ENCODE results near the gene DDC.
"Not testable (repeated sequence)": the region's sequence is repeated elsewhere in the genome, so short reads cannot be mapped to it uniquely, and the experiment has no call there.

The DDC gene

DNA sequence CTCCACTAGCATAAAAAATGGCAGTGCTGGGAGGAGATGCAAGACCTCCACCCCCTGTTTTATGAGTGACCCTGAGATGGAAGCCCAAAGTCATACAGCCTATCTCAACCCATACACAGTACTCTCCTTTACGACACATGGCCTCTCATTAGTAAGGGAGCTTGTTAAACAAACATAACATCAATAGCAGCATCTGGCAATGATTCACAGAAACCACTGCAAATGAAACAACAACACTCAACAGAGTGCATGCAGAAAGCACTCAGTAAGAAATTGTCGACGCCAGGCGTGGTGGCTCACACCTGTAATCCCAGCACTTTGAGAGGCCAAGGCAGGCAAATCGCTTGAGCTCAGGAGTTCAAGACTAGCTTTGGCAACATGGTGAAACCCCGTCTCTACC is 87.6 kb downstream of the DDC start:
- no peak for DNase-seq

DNA sequence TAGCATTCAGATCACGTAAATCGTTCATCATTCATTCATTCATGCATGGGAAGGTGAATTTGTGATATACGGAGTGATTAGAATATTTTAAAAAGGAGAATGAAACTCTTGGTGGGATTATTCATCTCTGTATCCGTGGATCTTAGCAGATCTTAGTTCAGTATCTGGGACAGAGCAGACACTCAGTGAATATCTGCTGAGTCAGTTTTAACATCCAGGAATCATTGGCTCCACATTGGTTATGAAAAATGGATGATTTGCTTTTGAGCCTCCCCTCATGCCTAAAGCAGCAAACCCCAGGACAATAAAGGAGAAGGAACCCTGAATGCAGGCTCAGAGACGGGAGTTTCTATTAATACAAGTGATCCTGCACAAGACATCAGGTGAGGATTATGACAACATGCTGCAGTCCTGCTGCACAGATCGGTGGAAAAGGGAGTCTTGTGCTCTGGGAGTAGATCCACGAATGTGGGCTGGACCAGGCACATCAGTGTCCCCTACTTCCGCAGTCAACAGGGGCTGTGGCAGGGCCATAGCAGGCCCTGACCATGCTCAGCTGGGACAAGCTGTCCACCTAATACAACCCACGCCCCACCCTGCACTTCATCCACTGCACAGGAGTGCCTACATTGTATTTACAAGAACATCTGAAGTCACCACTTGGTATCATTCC is 88.1 kb downstream of the DDC start:
- no peak for DNase-seq

DNA sequence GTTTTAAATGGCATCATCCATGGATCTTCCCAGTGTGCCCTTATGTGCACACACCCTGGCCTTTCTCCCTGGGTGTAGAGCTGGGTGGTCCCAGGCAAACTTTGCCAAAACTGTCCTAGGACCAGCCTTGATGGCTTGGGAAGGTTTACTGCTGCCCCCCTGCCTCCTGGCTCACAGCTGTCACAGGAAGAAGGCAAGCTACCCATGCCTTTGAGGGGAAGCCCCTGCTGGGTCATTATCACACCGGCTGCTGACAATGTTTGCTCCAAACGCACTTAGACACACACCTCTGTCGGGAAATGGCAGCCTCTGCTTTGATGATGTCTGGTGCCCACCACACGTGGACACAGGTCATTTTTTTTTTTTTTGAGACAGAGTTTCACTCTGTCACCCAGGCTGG is 89.9 kb downstream of the DDC start:
- no peak for DNase-seq

DNA sequence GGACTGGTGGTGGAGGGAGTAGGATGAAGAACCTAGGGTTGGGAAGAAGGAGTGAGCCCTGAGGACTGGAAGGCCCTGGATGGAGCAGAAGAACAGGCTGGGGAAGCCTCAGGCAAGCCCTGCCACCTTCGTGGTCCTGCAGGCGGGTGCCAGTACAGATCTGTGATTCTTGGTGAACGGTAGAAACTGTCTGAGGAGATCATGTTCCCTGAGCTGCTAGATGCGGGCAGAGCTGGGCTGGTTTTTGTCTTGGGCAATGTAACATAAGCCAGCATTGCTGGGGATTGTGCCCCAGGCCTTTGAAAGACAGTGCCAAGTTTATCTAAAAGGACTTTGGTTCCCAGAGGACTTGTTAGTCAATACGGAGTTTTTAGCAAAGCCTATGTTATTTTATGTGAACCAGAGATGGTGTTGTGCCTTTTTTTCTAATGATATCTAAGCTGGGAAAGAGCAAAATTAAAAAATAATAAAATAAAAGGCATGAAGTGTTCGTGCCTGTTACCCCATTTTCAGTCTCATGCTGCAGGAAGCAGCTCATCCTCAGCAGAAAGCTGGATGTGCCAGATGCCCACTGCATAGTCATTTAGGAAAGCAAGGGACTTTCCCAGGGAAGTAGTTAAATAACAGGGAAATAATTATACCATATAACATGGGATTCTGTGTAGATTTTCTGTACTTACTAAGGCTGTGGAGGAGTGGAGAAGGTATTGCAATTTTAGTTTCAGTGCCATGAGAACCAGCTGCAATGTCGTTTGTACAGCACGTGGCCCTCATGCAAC is 90.6 kb downstream of the DDC start:
- no peak for DNase-seq

GRCh38 chr7:50473531-50473930 is 91.7 kb downstream of the DDC start:
- DNase-seq, result no peak

DNA sequence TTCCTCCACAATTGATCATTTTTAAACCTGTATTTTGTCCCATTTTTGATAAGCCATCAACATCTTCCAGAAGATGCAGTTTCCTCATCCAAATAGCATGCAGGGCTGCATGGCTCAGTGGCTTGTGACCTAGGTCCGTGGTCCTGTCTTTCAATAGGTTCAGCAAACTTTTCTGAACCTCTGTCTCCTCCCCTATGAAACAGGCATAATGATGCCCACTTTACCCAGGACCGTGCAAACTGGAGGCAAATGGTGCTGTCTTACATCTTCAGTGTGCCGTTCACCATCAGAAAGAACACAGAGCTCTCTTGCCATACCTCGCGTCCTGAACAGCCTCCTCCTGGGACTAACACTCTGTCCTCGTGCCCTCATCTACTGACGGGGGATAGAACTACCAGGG is 92.8 kb downstream of the DDC start:
- DNase-seq, result no peak

DNA sequence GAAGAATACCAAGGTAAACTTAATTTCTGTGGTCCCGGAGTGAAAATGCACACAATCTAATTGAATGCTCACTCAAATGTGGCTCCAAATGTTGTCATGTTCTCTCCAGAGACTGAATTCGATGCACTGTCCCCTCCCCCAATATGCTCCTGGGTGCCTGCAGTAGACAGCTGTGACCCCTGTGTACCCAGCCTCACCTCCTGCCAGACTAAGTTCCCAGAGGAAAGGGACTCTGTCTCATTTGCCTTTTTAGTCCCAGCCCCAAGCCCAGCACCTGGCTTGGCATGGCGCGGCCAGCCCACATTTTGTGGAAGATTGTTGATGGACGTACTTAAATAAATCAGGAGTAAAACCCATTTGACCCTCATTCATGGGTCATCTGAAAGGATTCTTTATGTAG is 93.2 kb downstream of the DDC start:
- DNase-seq, result no peak

DNA sequence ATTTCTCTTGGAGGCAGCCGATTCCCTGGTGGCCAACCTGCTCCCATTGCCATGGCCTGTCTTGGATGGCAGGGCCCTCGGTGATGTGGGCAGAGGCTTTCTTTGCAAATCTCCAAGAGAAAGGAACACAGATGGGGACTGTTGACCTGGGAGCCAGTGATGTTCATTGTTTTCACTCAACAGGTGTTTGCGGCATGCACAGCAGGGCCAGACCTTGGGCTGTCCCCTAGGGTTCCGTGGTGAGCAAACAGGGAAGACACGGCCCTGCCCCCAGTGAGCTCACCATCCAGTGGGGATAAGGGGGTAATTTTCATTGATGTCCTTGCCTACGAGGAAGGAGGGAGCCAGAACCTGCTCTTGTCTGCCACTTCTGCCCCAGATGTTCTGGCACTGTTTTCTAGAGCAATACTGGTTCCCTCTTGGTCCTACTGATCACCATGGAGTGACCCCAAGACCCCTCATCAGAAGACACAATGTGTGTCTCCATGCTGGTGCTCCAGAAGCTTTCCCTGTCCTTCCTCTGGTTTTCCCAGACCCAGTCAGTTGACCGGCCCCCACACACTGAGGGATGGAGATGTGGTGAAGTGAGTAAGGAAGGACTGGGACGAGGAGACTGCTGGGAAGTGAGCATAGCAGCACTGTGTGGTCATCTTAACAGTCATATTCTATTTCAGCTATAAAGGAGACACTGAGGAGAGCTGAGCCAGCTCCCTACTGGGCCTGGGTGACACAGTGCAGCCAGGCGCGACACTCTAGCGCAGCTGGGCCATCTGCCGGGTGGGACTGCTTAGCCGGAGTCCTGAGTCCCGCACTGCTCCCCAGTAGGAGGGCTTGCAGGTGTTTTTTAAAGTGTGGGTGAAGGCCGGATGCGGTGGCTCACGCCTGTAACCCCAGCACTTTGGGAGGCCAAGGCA is 94.7 kb downstream of the DDC start:
- no peak for DNase-seq

- DNase-seq, result no peak
Observed at GRCh38 chr7:50469181-50469580, 96.0 kb downstream of the DDC start.

GRCh38 chr7:50467817-50468610 is 97.2 kb downstream of the DDC start:
- peak; percentile 74 for DNase-seq

GRCh38 chr7:50466815-50467585 is 98.2 kb downstream of the DDC start:
- no peak for DNase-seq

DNA sequence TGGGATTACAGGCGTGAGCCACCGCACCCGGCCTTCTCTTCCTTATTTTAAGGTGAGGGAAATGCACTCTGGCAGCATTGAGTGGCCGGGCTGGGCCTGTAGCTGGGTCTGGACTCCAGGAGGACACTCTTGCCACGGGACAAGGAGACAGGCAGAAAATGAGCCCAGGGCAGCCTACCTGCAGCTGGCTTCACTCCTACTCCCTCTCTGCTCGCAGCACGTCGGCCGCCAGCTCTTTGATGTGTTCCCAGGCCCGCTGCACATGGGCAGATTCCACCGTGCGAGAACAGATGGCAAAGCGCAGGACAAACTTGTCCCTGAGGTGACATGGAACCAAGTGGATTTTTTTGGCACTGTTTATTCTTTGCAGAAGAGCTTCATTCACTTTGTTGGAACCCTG is 102.2 kb downstream of the DDC start:
- no peak for DNase-seq

- no peak for DNase-seq
Observed at GRCh38 chr7:50462361-50462760, 102.8 kb downstream of the DDC start.

GRCh38 chr7:50461695-50462094 is 103.5 kb downstream of the DDC start:
- DNase-seq, result no peak

DNA sequence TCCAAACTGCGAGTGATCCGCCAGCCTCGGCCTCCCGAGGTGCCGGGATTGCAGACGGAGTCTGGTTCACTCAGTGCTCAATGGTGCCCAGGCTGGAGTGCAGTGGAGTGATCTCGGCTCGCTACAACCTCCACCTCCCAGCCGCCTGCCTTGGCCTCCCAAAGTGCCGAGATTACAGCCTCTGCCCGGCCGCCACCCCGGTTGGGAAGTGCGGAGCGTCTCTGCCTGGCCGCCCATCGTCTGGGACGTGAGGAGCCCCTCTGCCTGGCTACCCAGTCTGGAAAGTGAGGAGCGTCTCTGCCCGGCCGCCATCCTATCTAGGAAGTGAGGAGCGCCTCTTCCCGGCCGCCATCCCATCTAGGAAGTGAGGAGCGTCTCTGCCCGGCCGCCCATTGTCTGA is 106.0 kb downstream of the DDC start:
- DNase-seq, result not testable (repeated sequence)

- DNase-seq, result not testable (repeated sequence)
Observed at GRCh38 chr7:50458651-50459050, 106.6 kb downstream of the DDC start.

GRCh38 chr7:50456371-50457123 is 108.7 kb downstream of the DDC start:
- no peak for DNase-seq

GRCh38 chr7:50455658-50456057 is 109.5 kb downstream of the DDC start:
- DNase-seq, result no peak

GRCh38 chr7:50454968-50455367 is 110.2 kb downstream of the DDC start:
- no peak for DNase-seq

GRCh38 chr7:50450590-50451032 is 114.6 kb downstream of the DDC start:
- peak; percentile 14 for DNase-seq
